GM21423 (cell line): ENCODE data around the gene EEFSEC.

Experiments used
- ATAC-seq: cut with Tn5 transposase; IDR thresholded peaks from one replicate; pipeline ENCODE4 v1.9.1; 2021; ENCODE audit warnings: mild to moderate bottlenecking, moderate library complexity; ENCODE audit not compliant: unreplicated experiment

The EEFSEC gene

GRCh38 chr3:128457937-128458336 is 304.7 kb downstream of the EEFSEC start:
- no peak for ATAC-seq
